Suprapubic skin (tissue), 4 donors: ENCODE results near the gene PCDHGA2. TPM values are rescaled to one million over a fixed set of nuclear protein-coding genes. Genes with fewer than 3 reads are reported as not detected.
"Not testable (repeated sequence)": the region's sequence is repeated elsewhere in the genome, so short reads cannot be mapped to it uniquely, and the experiment has no call there.

Source experiments
- DNase-seq, 2 donors: peaks; one replicate each; pipeline ENCODE4 v3.0.0-alpha.2; 2019; ENCODE audit warnings: low spot score in 2 of 2
- H3K27ac ChIP-seq: fragments of 200-600 bp; sonication (generic); one replicate; pipeline ENCODE4 v1.5.1; 2019
- H3K27me3 ChIP-seq: fragments of 200-600 bp; sonication (generic); one replicate; pipeline ENCODE4 v1.5.1; 2019
- H3K36me3 ChIP-seq: fragments of 200-600 bp; sonication (generic); one replicate; pipeline ENCODE4 v1.5.1; 2019
- H3K4me1 ChIP-seq: fragments of 200-600 bp; sonication (generic); one replicate; pipeline ENCODE4 v1.5.1; 2019
- H3K4me3 ChIP-seq: fragments of 200-600 bp; sonication (generic); one replicate; pipeline ENCODE4 v1.5.1; 2019; ENCODE audit warnings: mild to moderate bottlenecking
- H3K9me3 ChIP-seq: fragments of 200-600 bp; sonication (generic); one replicate; pipeline ENCODE4 v1.5.1; 2019
- CTCF ChIP-seq, 2 donors: fragments of 200-600 bp in 1 of 2; fragments of 450-650 bp in 1 of 2; sonication (generic) in 1 of 2; IDR thresholded peaks; one replicate each; pipeline ENCODE4 v1.5.1; 2016 to 2019; ENCODE audit warnings: antibody characterized with exemption in 2 of 2, mild to moderate bottlenecking in 1 of 2, moderate library complexity in 1 of 2
- EP300 ChIP-seq: sonication (generic); formaldehyde crosslinking; IDR thresholded peaks from one replicate; pipeline ENCODE4 v1.6.1; 2017; ENCODE audit warnings: antibody characterized with exemption
- POLR2A ChIP-seq, 2 donors: fragments of 450-650 bp; IDR thresholded peaks; one replicate each; pipeline ENCODE4 v1.6.1; 2017; ENCODE audit warnings: antibody characterized with exemption in 2 of 2, mild to moderate bottlenecking in 2 of 2, moderate library complexity in 2 of 2
- POLR2AphosphoS5 ChIP-seq, 3 donors: sonication (generic); formaldehyde crosslinking; IDR thresholded peaks; one replicate each; pipeline ENCODE4 v1.6.1; 2017; ENCODE audit warnings: antibody characterized with exemption in 3 of 3
- WGBS: methylation state at CpG from one replicate; pipeline ENCODE4 v1.1.5; 2018; 5-methylcytosine and 5-hydroxymethylcytosine counted together
- total RNA-seq, 4 donors: library from RNA; depleted of rRNA; stranded (reverse); fragments of >200 nt; gene quantifications; one replicate each; pipeline ENCODE4 v1.1.0, GENCODE V29; 2016

The PCDHGA2 gene
- total RNA-seq, 4 donors from 2014 or later = 2.0 to 3.4 (median 2.9) TPM

- no peaks in the 10 kb centered on the region for H3K36me3 ChIP-seq
- TF ChIP-seq CTCF (IDR thresholded peaks at IDR 0.05) (no peak), EP300 (no peak), POLR2A (IDR thresholded peaks at IDR 0.05) (no peak), POLR2AphosphoS5 (IDR thresholded peaks at IDR 0.05) (no peak)
- peak within 1 kb of the TSS; percentile 17 for H3K4me3 ChIP-seq
- no peaks in the 10 kb centered on the region for H3K27me3 ChIP-seq
- H3K27ac ChIP-seq = no peak within 1 kb of the TSS
- peaks cover 56% of the 10 kb centered on the region for H3K9me3 ChIP-seq
- no peak for DNase-seq
- H3K4me1 ChIP-seq = no peaks in the 10 kb centered on the region
- WGBS = 14% methylated on average over 35 of the region's 37 CpGs
These were observed 44.1 kb downstream of the PCDHGA2 start, which contains the start of gene PCDHGA7 for GRCh38 chr5:141382469-141383294. Gene PCDHGA7 (plus strand): TSS chr5:141382742. CDS start chr5:141382900, 158 bp downstream.

- H3K27me3 ChIP-seq = no peaks in the 10 kb centered on the region
- no peak for DNase-seq
- no peak for TF ChIP-seq POLR2A (IDR thresholded peaks at IDR 0.05)
- TF ChIP-seq POLR2AphosphoS5 (IDR thresholded peaks at IDR 0.05) = no peak
- no peak for TF ChIP-seq CTCF (IDR thresholded peaks at IDR 0.05)
- no peak overlapping the region for H3K27ac ChIP-seq
- 42% methylated on average over 13 of the region's 21 CpGs for WGBS
- no peak overlapping the region for H3K4me3 ChIP-seq
- H3K9me3 ChIP-seq = peaks cover 58% of the 10 kb centered on the region
- H3K4me1 ChIP-seq = no peaks in the 10 kb centered on the region
- no peaks in the 10 kb centered on the region for H3K36me3 ChIP-seq
These were observed 44.8 kb downstream of the PCDHGA2 start for GRCh38 chr5:141383345-141383744.

GRCh38 chr5:141384471-141385267 is 46.1 kb downstream of the PCDHGA2 start:
- WGBS = 51% methylated on average over 17 of the region's 43 CpGs
- Histone ChIP-seq H3K4me1 (no peaks in the 10 kb centered on the region), H3K9me3 (peaks cover 65% of the 10 kb centered on the region), H3K36me3 (no peaks in the 10 kb centered on the region), H3K27me3 (no peaks in the 10 kb centered on the region), H3K27ac (no peak overlapping the region), H3K4me3 (no peak overlapping the region)
- DNase-seq = no peak
- no peak for TF ChIP-seq POLR2A (IDR thresholded peaks at IDR 0.05)
- TF ChIP-seq POLR2AphosphoS5 (IDR thresholded peaks at IDR 0.05) = no peak
- no peak for TF ChIP-seq EP300
- TF ChIP-seq CTCF (IDR thresholded peaks at IDR 0.05) = no peak

- H3K9me3 ChIP-seq = peaks cover 73% of the 10 kb centered on the region
- H3K4me1 ChIP-seq, H3K27me3 ChIP-seq, H3K27ac ChIP-seq, H3K36me3 ChIP-seq, DNase-seq, H3K4me3 ChIP-seq: not testable (repeated sequence)
- 4% methylated on average over 17 of the region's 40 CpGs for WGBS
- TF ChIP-seq CTCF (IDR thresholded peaks at IDR 0.05) = peak in 1 of 2 donors; percentile 17
These were observed 49.2 kb downstream of the PCDHGA2 start, which contains the start of gene PCDHGB4 for GRCh38 chr5:141387557-141388311. Gene PCDHGB4 (plus strand): TSS chr5:141387698. CDS start chr5:141387885, 187 bp downstream.
